Measurements from ENCODE around the gene BBX.

BBX gene

GRCh38 chr3:107818025-107818424, 295.3 kb downstream of the BBX start:
- no peak overlapping the region for H2BK5ac ChIP-seq (ENCODE audit: low read length)

DNA sequence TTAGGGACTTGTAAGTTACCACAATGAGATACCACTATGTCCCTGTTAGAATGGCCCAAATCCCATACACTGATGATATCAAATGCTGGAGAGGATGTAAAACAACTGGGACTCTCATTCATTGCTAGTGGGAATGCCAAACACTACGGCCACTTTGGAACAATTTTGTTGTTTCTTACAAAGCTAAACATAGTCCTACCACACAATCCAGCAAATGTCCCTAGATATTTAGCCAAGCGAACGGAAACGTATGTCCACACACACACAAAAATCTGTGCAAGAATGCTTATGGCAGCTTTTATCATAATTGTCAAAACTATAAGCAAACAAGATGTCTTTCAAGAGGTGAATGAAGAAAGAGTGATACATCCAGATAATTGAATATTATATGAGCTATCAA, 296.9 kb downstream of the BBX start:
- H2AK5ac ChIP-seq (ENCODE audit: low read depth, low read length), result no peak overlapping the region
- H3K4ac ChIP-seq (ENCODE audit: low read length), result no peak overlapping the region
- H3K79me1 ChIP-seq (ENCODE audit: low read depth, low read length), result no peaks in the 10 kb centered on the region
- H3K4me1 ChIP-seq (ENCODE audit: control insufficient read depth in 2 of 2, insufficient read depth in 1 of 2, low read depth in 1 of 2, low read length in 2 of 2), result peaks cover 1 to 3% of the 10 kb centered on the region in 2 donors
- WGBS, 2 donors (ENCODE audit: extremely low coverage in 2 of 2, insufficient read length in 2 of 2, insufficient replicate concordance in 1 of 2), result no CpG with 5 or more reads among the region's 4 CpGs
- no peak for DNase-seq (ENCODE audit: low spot score)
- no peak overlapping the region for H2AFZ ChIP-seq (ENCODE audit: low read length)
- no peak overlapping the region for H3K23ac ChIP-seq (ENCODE audit: low read depth, low read length, poor library complexity)
- no peak overlapping the region for H3K4me3 ChIP-seq (ENCODE audit: low read length in 2 of 2)
- H3K27me3 ChIP-seq (ENCODE audit: control insufficient read depth in 3 of 3, insufficient read depth in 3 of 3, low read depth in 1 of 3, low read length in 3 of 3), result no peaks in the 10 kb centered on the region
- H3K4me2 ChIP-seq (ENCODE audit: insufficient read depth, low read length, poor library complexity, severe bottlenecking), result no peak overlapping the region
- no peaks in the 10 kb centered on the region for H3K36me3 ChIP-seq (replicated peaks in 1 of 2; ENCODE audit: control insufficient read depth in 2 of 2, insufficient read depth in 2 of 2, low read length in 2 of 2)
- no peak overlapping the region for H2BK12ac ChIP-seq (ENCODE audit: low read length)
- H4K91ac ChIP-seq (ENCODE audit: low read depth, low read length, poor library complexity), result no peak overlapping the region
- no peak overlapping the region for H2BK5ac ChIP-seq (ENCODE audit: low read length)
- no peak overlapping the region for H2BK120ac ChIP-seq (ENCODE audit: low read depth, low read length)
- H3K27ac ChIP-seq (replicated peaks; ENCODE audit: low read length), result no peak overlapping the region
- H4K8ac ChIP-seq (ENCODE audit: low read depth, low read length), result no peak overlapping the region
- H3K18ac ChIP-seq (ENCODE audit: low read length), result no peak overlapping the region
- H2BK15ac ChIP-seq (ENCODE audit: low read length), result no peak overlapping the region
- no peak overlapping the region for H3K14ac ChIP-seq (ENCODE audit: low read length)
- H3K9me3 ChIP-seq (replicated peaks in 1 of 2; ENCODE audit: control insufficient read depth in 2 of 2, insufficient read depth in 1 of 2, low read depth in 1 of 2, low read length in 2 of 2), result no peaks in the 10 kb centered on the region
- no peak overlapping the region for H3K9ac ChIP-seq (ENCODE audit: low read depth, low read length, poor library complexity)

More at GRCh38 chr3:107818025-107818424, 295.3 kb downstream of the BBX start:
- no CpG with 5 or more reads among the region's 1 CpG for WGBS, 2 donors (ENCODE audit: extremely low coverage in 2 of 2, insufficient read length in 2 of 2, insufficient replicate concordance in 1 of 2)
- Histone ChIP-seq H3K36me3 (replicated peaks in 1 of 2; ENCODE audit: control insufficient read depth in 2 of 2, insufficient read depth in 2 of 2, low read length in 2 of 2) (no peaks in the 10 kb centered on the region), H3K9ac (ENCODE audit: low read depth, low read length, poor library complexity) (no peak overlapping the region), H2BK15ac (ENCODE audit: low read length) (no peak overlapping the region), H3K4me1 (ENCODE audit: control insufficient read depth in 2 of 2, insufficient read depth in 1 of 2, low read depth in 1 of 2, low read length in 2 of 2) (peaks cover 3 to 4% of the 10 kb centered on the region in 2 donors), H3K4me3 (ENCODE audit: low read length in 2 of 2) (no peak overlapping the region), H3K14ac (ENCODE audit: low read length) (no peak overlapping the region), H3K18ac (ENCODE audit: low read length) (no peak overlapping the region), H2BK12ac (ENCODE audit: low read length) (no peak overlapping the region), H3K79me1 (ENCODE audit: low read depth, low read length) (no peaks in the 10 kb centered on the region), H3K9me3 (replicated peaks in 1 of 2; ENCODE audit: control insufficient read depth in 2 of 2, insufficient read depth in 1 of 2, low read depth in 1 of 2, low read length in 2 of 2) (no peaks in the 10 kb centered on the region), H2AFZ (ENCODE audit: low read length) (no peak overlapping the region), H4K8ac (ENCODE audit: low read depth, low read length) (no peak overlapping the region), H3K4me2 (ENCODE audit: insufficient read depth, low read length, poor library complexity, severe bottlenecking) (no peak overlapping the region), H3K27ac (replicated peaks; ENCODE audit: low read length) (no peak overlapping the region), H3K23ac (ENCODE audit: low read depth, low read length, poor library complexity) (no peak overlapping the region), H4K91ac (ENCODE audit: low read depth, low read length, poor library complexity) (no peak overlapping the region), H3K4ac (ENCODE audit: low read length) (no peak overlapping the region), H2BK120ac (ENCODE audit: low read depth, low read length) (no peak overlapping the region), H2AK5ac (ENCODE audit: low read depth, low read length) (no peak overlapping the region), H3K27me3 (ENCODE audit: control insufficient read depth in 3 of 3, insufficient read depth in 3 of 3, low read depth in 1 of 3, low read length in 3 of 3) (no peaks in the 10 kb centered on the region)
- no peak for DNase-seq (ENCODE audit: low spot score)

DNA sequence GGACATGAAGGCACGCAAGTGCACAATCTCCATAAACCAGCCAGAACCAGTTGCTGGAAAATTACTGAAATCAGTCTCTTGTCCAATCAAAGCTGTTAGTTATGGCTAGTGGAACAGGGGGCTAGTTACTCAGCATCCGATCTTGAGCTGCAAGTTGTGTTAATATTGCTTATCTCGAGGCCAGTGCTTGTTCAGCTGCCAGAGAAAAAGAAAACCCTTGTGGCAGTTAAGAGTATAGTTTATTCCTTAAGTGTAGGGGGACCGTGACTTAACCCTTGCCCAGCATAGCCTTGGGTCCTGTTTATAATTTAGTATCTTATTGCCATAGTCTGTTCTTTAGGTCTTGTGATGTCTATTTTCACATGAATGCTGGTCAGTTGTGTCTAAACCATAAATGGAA, 299.5 kb downstream of the BBX start:
- WGBS, 2 donors (ENCODE audit: extremely low coverage in 2 of 2, insufficient read length in 2 of 2, insufficient replicate concordance in 1 of 2), result no CpG with 5 or more reads among the region's 4 CpGs

DNA sequence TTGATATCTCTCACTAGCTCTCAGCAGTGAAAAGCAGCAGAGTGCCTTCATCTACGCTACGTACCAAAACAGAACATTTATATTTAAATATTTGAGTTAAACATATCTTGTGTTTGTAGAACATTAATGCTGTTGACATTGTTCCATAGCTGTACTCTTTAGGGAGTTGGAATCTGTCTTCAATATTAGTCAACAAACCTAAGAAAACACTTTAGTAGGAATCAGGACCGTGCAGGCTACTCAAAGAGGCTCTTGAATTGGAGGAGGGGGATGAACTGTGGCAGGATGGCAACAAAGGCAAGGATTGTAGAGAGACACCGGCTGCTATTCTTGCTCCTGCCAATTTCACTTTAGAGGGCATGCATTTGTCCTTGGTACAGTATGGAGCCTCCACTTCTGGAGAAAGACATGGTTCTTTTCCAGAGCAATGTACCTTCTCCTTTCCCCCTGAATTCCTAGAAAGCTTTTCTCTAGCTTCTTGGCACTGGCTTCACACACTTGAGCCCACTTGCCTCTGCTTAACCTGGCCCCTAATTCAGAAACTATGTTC, 302.1 kb downstream of the BBX start:
- no peak overlapping the region for H2BK12ac ChIP-seq (ENCODE audit: low read length)
- no peak overlapping the region for H3K4ac ChIP-seq (ENCODE audit: low read length)
- no peak overlapping the region for H3K18ac ChIP-seq (ENCODE audit: low read length)
- H2BK15ac ChIP-seq (ENCODE audit: low read length), result no peak overlapping the region
- no peak overlapping the region for H3K23ac ChIP-seq (ENCODE audit: low read depth, low read length, poor library complexity)
- H3K79me1 ChIP-seq (ENCODE audit: low read depth, low read length), result no peaks in the 10 kb centered on the region
- DNase-seq (ENCODE audit: low spot score), result no peak
- no peak overlapping the region for H4K91ac ChIP-seq (ENCODE audit: low read depth, low read length, poor library complexity)
- no peak overlapping the region for H4K8ac ChIP-seq (ENCODE audit: low read depth, low read length)
- peaks cover 0 to 2% of the 10 kb centered on the region in 2 donors for H3K9me3 ChIP-seq (replicated peaks in 1 of 2; ENCODE audit: control insufficient read depth in 2 of 2, insufficient read depth in 1 of 2, low read depth in 1 of 2, low read length in 2 of 2)
- no peaks in the 10 kb centered on the region for H3K4me1 ChIP-seq (ENCODE audit: control insufficient read depth in 2 of 2, insufficient read depth in 1 of 2, low read depth in 1 of 2, low read length in 2 of 2)
- no peak overlapping the region for H2AFZ ChIP-seq (ENCODE audit: low read length)
- H3K27me3 ChIP-seq (ENCODE audit: control insufficient read depth in 3 of 3, insufficient read depth in 3 of 3, low read depth in 1 of 3, low read length in 3 of 3), result no peaks in the 10 kb centered on the region
- H3K4me2 ChIP-seq (ENCODE audit: insufficient read depth, low read length, poor library complexity, severe bottlenecking), result no peak overlapping the region
- no peak overlapping the region for H2BK120ac ChIP-seq (ENCODE audit: low read depth, low read length)
- H3K27ac ChIP-seq (replicated peaks; ENCODE audit: low read length), result no peak overlapping the region
- no peak overlapping the region for H3K4me3 ChIP-seq (ENCODE audit: low read length in 2 of 2)
- no peak overlapping the region for H3K9ac ChIP-seq (ENCODE audit: low read depth, low read length, poor library complexity)
- H3K36me3 ChIP-seq (replicated peaks in 1 of 2; ENCODE audit: control insufficient read depth in 2 of 2, insufficient read depth in 2 of 2, low read length in 2 of 2), result no peaks in the 10 kb centered on the region
- no peak overlapping the region for H2AK5ac ChIP-seq (ENCODE audit: low read depth, low read length)
- H2BK5ac ChIP-seq (ENCODE audit: low read length), result no peak overlapping the region
- no peak overlapping the region for H3K14ac ChIP-seq (ENCODE audit: low read length)
- WGBS, 2 donors (ENCODE audit: extremely low coverage in 2 of 2, insufficient read length in 2 of 2, insufficient replicate concordance in 1 of 2), result no CpG with 5 or more reads among the region's 4 CpGs

More for the DNA sequence above, 299.5 kb downstream of the BBX start:
- no peaks in the 10 kb centered on the region for H3K79me1 ChIP-seq (ENCODE audit: low read depth, low read length)
- no peak overlapping the region for H3K14ac ChIP-seq (ENCODE audit: low read length)
- no peak overlapping the region for H3K27ac ChIP-seq (replicated peaks; ENCODE audit: low read length)
- H3K9ac ChIP-seq (ENCODE audit: low read depth, low read length, poor library complexity), result no peak overlapping the region
- no peak overlapping the region for H2BK15ac ChIP-seq (ENCODE audit: low read length)
- H3K4me3 ChIP-seq (ENCODE audit: low read length in 2 of 2), result no peak overlapping the region
- H3K27me3 ChIP-seq (ENCODE audit: control insufficient read depth in 3 of 3, insufficient read depth in 3 of 3, low read depth in 1 of 3, low read length in 3 of 3), result no peaks in the 10 kb centered on the region
- H3K9me3 ChIP-seq (replicated peaks in 1 of 2; ENCODE audit: control insufficient read depth in 2 of 2, insufficient read depth in 1 of 2, low read depth in 1 of 2, low read length in 2 of 2), result no peaks in the 10 kb centered on the region
- no peak overlapping the region for H4K91ac ChIP-seq (ENCODE audit: low read depth, low read length, poor library complexity)
- no peaks in the 10 kb centered on the region for H3K36me3 ChIP-seq (replicated peaks in 1 of 2; ENCODE audit: control insufficient read depth in 2 of 2, insufficient read depth in 2 of 2, low read length in 2 of 2)
- no peak overlapping the region for H2BK12ac ChIP-seq (ENCODE audit: low read length)
- no peaks in the 10 kb centered on the region for H3K4me1 ChIP-seq (ENCODE audit: control insufficient read depth in 2 of 2, insufficient read depth in 1 of 2, low read depth in 1 of 2, low read length in 2 of 2)
- DNase-seq (ENCODE audit: low spot score), result no peak
- no peak overlapping the region for H3K4me2 ChIP-seq (ENCODE audit: insufficient read depth, low read length, poor library complexity, severe bottlenecking)
- no peak overlapping the region for H2AK5ac ChIP-seq (ENCODE audit: low read depth, low read length)
- H3K4ac ChIP-seq (ENCODE audit: low read length), result no peak overlapping the region
- H2AFZ ChIP-seq (ENCODE audit: low read length), result peak overlapping the region; percentile 17
- H3K18ac ChIP-seq (ENCODE audit: low read length), result no peak overlapping the region
- H3K23ac ChIP-seq (ENCODE audit: low read depth, low read length, poor library complexity), result no peak overlapping the region
- no peak overlapping the region for H2BK120ac ChIP-seq (ENCODE audit: low read depth, low read length)
- no peak overlapping the region for H4K8ac ChIP-seq (ENCODE audit: low read depth, low read length)
- H2BK5ac ChIP-seq (ENCODE audit: low read length), result no peak overlapping the region
